B cell (primary cell): ENCODE data around the gene MRPS30. TPM values are rescaled to one million over a fixed set of nuclear protein-coding genes. Genes with fewer than 3 reads are reported as not detected.

Experiments used
- ATAC-seq: fragments of 200-7000 bp; cut with Tn5 transposase; one replicate; pipeline ENCODE4 v1.10.0; 2021; ENCODE audit warnings: low read depth, mild to moderate bottlenecking, moderate number of reproducible peaks, moderate library complexity
- CTCF ChIA-PET: fragments of 350-600 bp; sonication (Branson Sonifier 250); formaldehyde crosslinking; loops from one replicate; lab custom pipeline; 2021; ENCODE audit warnings: antibody characterized with exemption, inconsistent platforms; lab: Charles Lee
- POLR2A ChIA-PET: fragments of 350-600 bp; sonication (Branson Sonifier 250); formaldehyde crosslinking; loops from one replicate; lab custom pipeline; 2021; ENCODE audit warnings: antibody characterized with exemption; lab: Charles Lee
- DNase-seq: peaks from one replicate; pipeline ENCODE4 v3.0.0; 2013
- H2AFZ ChIP-seq: 2 replicates; pipeline ENCODE4 v1.6.1; 2012; ENCODE audit warnings: mild to moderate bottlenecking, low read depth, low read length; ENCODE audit not compliant: insufficient read depth, poor library complexity, severe bottlenecking
- H3K27ac ChIP-seq, 2 donors: 1 replicate in 1 of 2; 2 replicates in 1 of 2; pipeline ENCODE4 v1.5.1; 2012 to 2013; ENCODE audit warnings: low read length in 2 of 2, mild to moderate bottlenecking in 2 of 2, moderate library complexity in 1 of 2
- H3K27me3 ChIP-seq, 4 experiments: fragments of 200-600 bp in 1 of 4; sonication (generic) in 1 of 4; replicated peaks in 1 of 4; 1 replicate in 2 of 4; 2 replicates in 2 of 4; pipeline versions ENCODE4 v1.6.1 to v1.7.0; 2013 to 2016; ENCODE audit warnings: low read length in 3 of 4, mild to moderate bottlenecking in 2 of 4, mixed read lengths in 1 of 4, moderate library complexity in 1 of 4; ENCODE audit not compliant: insufficient read depth in 4 of 4, control insufficient read depth in 3 of 4; ENCODE audit errors: control extremely low read depth in 1 of 4
- H3K36me3 ChIP-seq, 2 experiments: replicated peaks in 1 of 2; 1 replicate in 1 of 2; 2 replicates in 1 of 2; pipeline versions ENCODE4 v1.6.1 to v1.7.1; 2013; ENCODE audit warnings: low read length in 1 of 2; ENCODE audit not compliant: insufficient read depth in 2 of 2, control insufficient read depth in 1 of 2; ENCODE audit errors: control extremely low read depth in 1 of 2, extremely low read depth in 1 of 2
- H3K4me1 ChIP-seq, 2 donors: fragments of 200-600 bp in 1 of 2; sonication (generic) in 1 of 2; 1 replicate in 1 of 2; 2 replicates in 1 of 2; pipeline versions ENCODE4 v1.5.1 to v1.6.1; 2013 to 2017; ENCODE audit warnings: low read length in 2 of 2; ENCODE audit not compliant: control insufficient read depth in 2 of 2, insufficient read depth in 2 of 2
- H3K4me2 ChIP-seq: replicated peaks from 2 replicates; pipeline ENCODE3; 2012; ENCODE audit warnings: mild to moderate bottlenecking, low read depth, low read length; ENCODE audit not compliant: poor library complexity, severe bottlenecking
- H3K4me3 ChIP-seq, 5 experiments: fragments of 200-600 bp in 1 of 5; sonication (generic) in 1 of 5; 1 replicate in 3 of 5; 2 replicates in 2 of 5; pipeline versions ENCODE4 v1.5.1 to v1.7.0; 2011 to 2016; ENCODE audit warnings: low read length in 4 of 5, mild to moderate bottlenecking in 4 of 5, low read depth in 2 of 5, control low read depth in 1 of 5, moderate library complexity in 1 of 5; ENCODE audit not compliant: insufficient read depth in 1 of 5; ENCODE audit errors: control extremely low read depth in 1 of 5, extremely low read depth in 1 of 5
- H3K79me2 ChIP-seq: fragments of 200-600 bp; sonication (generic); one replicate; pipeline ENCODE4 v1.6.0; 2016; ENCODE audit warnings: low read length; ENCODE audit not compliant: control insufficient read depth, insufficient read depth
- H3K9ac ChIP-seq: fragments of 200-600 bp; sonication (generic); 2 replicates; pipeline ENCODE4 v1.6.1; 2017; ENCODE audit warnings: mild to moderate bottlenecking, low read length, moderate library complexity
- H3K9me3 ChIP-seq, 3 donors: one replicate each; pipeline versions ENCODE4 v1.6.1 to v1.7.1; 2013; ENCODE audit warnings: low read length in 2 of 3; ENCODE audit not compliant: control insufficient read depth in 2 of 3, insufficient read depth in 1 of 3; ENCODE audit errors: control extremely low read depth in 1 of 3
- H4K20me1 ChIP-seq: 2 replicates; pipeline ENCODE4 v1.6.0; 2012; ENCODE audit warnings: mild to moderate bottlenecking, low read length; ENCODE audit not compliant: insufficient read depth, control insufficient read depth, poor library complexity, severe bottlenecking
- H3K27ac Mint-ChIP-seq: one replicate; pipeline ENCODE4 v1.8.0; 2021; ENCODE audit warnings: mixed read lengths
- H3K27me3 Mint-ChIP-seq: one replicate; pipeline ENCODE4 v1.8.0; 2021; ENCODE audit warnings: mixed read lengths
- H3K4me1 Mint-ChIP-seq: one replicate; pipeline ENCODE4 v1.8.0; 2021; ENCODE audit warnings: mixed read lengths
- H3K4me3 Mint-ChIP-seq: one replicate; pipeline ENCODE4 v1.8.0; 2021; ENCODE audit warnings: mixed read lengths
- H3K9me3 Mint-ChIP-seq: one replicate; pipeline ENCODE4 v1.8.0; 2022; ENCODE audit warnings: mixed read lengths; ENCODE audit not compliant: insufficient read depth
- CTCF ChIP-seq: fragments of 200-600 bp; IDR thresholded peaks from one replicate; pipeline ENCODE4 v1.8.0; 2022; ENCODE audit warnings: antibody characterized with exemption, mild to moderate bottlenecking
- EZH2 ChIP-seq: IDR thresholded peaks from 2 replicates; pipeline ENCODE4 v1.6.1; 2012; ENCODE audit warnings: borderline replicate concordance, low read depth, mild to moderate bottlenecking, moderate library complexity, low read length; ENCODE audit not compliant: insufficient read depth, poor library complexity, severe bottlenecking
- WGBS: methylation state at CpG from one replicate; pipeline ENCODE4 v1.1.5; 2013; ENCODE audit warnings: missing lambda C conversion rate; ENCODE audit not compliant: insufficient coverage; 5-methylcytosine and 5-hydroxymethylcytosine counted together
- intact Hi-C: fragments of 100-400 bp; cut with micrococcal nuclease; formaldehyde crosslinking; loops from one replicate; pipeline ENCODE4 v1.10.0; 2022
- polyA plus RNA-seq: library from polyadenylated mRNA; depleted of rRNA; stranded (reverse); fragments of >200 nt; gene quantifications from 2 replicates; pipeline ENCODE4 v1.2.3, GENCODE V29; 2012
- total RNA-seq, 2 donors: library from RNA; stranded (reverse); fragments of 120-200 nt in 1 of 2; gene quantifications; 1 replicate in 1 of 2; 2 replicates in 1 of 2; pipeline versions ENCODE4 v1.2.3 to v1.2.4, GENCODE V29; 2013 to 2022

The MRPS30 gene
- total and polyA plus RNA-seq, 2 donors (not counting 1 experiment from before 2014, with no cell fraction given) = 41.8 to 46.1 TPM

GRCh38 chr5:44860267-44860666 lies 51.5 kb downstream of the MRPS30 start:
- H3K4me2 ChIP-seq = no peak overlapping the region
- no peaks in the 10 kb centered on the region for H3K9me3 ChIP-seq
- H3K9ac ChIP-seq = no peak overlapping the region
- no peak overlapping the region for H3K4me3 ChIP-seq
- Mint-ChIP-seq H3K9me3 (peaks cover 2% of the 10 kb centered on the region), H3K27ac (no peak overlapping the region), H3K27me3 (peaks cover 4% of the 10 kb centered on the region), H3K4me1 (no peaks in the 10 kb centered on the region), H3K4me3 (no peak overlapping the region)
- intact Hi-C loops = no loop called here
- no peak overlapping the region for H2AFZ ChIP-seq
- DNase-seq = no peak
- no peaks in the 10 kb centered on the region for H3K79me2 ChIP-seq
- ChIA-PET CTCF (no interaction called here), POLR2A (no interaction called here)
- 94% methylated on average over 3 of the region's 3 CpGs for WGBS
- no peaks in the 10 kb centered on the region for H3K4me1 ChIP-seq
- no peak for TF ChIP-seq EZH2
- TF ChIP-seq CTCF = no peak
- no peak overlapping the region for H3K27ac ChIP-seq
- H3K36me3 ChIP-seq = no peaks in the 10 kb centered on the region
- ATAC-seq = no peak
- no peaks in the 10 kb centered on the region for H4K20me1 ChIP-seq
- no peaks in the 10 kb centered on the region for H3K27me3 ChIP-seq

GRCh38 chr5:44862808-44863207 lies 54.1 kb downstream of the MRPS30 start:
- no CpG with 5 or more reads among the region's 1 CpG for WGBS
- intact Hi-C loops = no loop called here

More at GRCh38 chr5:44862808-44863207, 54.1 kb downstream of the MRPS30 start:
- H3K4me3 ChIP-seq = no peak overlapping the region
- POLR2A ChIA-PET = no interaction called here
- DNase-seq (no peak), ATAC-seq (no peak)
- H3K79me2 ChIP-seq = no peaks in the 10 kb centered on the region
- H2AFZ ChIP-seq = no peak overlapping the region
- H3K27ac ChIP-seq = no peak overlapping the region
- H3K9ac ChIP-seq = no peak overlapping the region
- H3K9me3 Mint-ChIP-seq = peaks cover 2% of the 10 kb centered on the region
- H3K27me3 Mint-ChIP-seq = peaks cover 4% of the 10 kb centered on the region
- no peaks in the 10 kb centered on the region for H4K20me1 ChIP-seq
- no peaks in the 10 kb centered on the region for H3K4me1 Mint-ChIP-seq
- no peak overlapping the region for H3K27ac Mint-ChIP-seq
- H3K36me3 ChIP-seq = no peaks in the 10 kb centered on the region
- H3K4me2 ChIP-seq = no peak overlapping the region
- no peaks in the 10 kb centered on the region for H3K27me3 ChIP-seq
- CTCF ChIA-PET = interaction anchor here (0.7 to 0.9 kb wide), 2 partner anchors 9 to 517 kb away, joined by 3 to 5 read pairs; no protein-coding TSS in a partner anchor
- H3K4me1 ChIP-seq = no peaks in the 10 kb centered on the region
- no peaks in the 10 kb centered on the region for H3K9me3 ChIP-seq
- no peak overlapping the region for H3K4me3 Mint-ChIP-seq
- TF ChIP-seq EZH2 (no peak), CTCF (no peak)
